Astrocyte (in vitro differentiated cells and primary cell): ENCODE data around the gene GNB1L. TPM values are rescaled to one million over a fixed set of nuclear protein-coding genes. Genes with fewer than 3 reads are reported as not detected.

Experiments used
- DNase-seq: peaks from one replicate; pipeline ENCODE4 v3.0.0-alpha.2; 2010; ENCODE audit warnings: low read depth
- FAIRE-seq: peaks from 2 replicates; lab custom pipeline; 2011; peaks lifted over from hg19 to GRCh38; lab: Jason Lieb, UNC
- H2AFZ ChIP-seq: 2 replicates; pipeline ENCODE4 v1.6.0; 2012; ENCODE audit warnings: low read depth, low read length, inconsistent platforms
- H3K27ac ChIP-seq: 2 replicates; pipeline ENCODE4 v1.5.1; 2011; ENCODE audit warnings: low read depth, low read length, inconsistent platforms
- H3K27me3 ChIP-seq: 2 replicates; pipeline ENCODE4 v1.6.0; 2011; ENCODE audit warnings: low read length, inconsistent platforms; ENCODE audit not compliant: insufficient read depth
- H3K36me3 ChIP-seq: 2 replicates; pipeline ENCODE4 v1.5.1; 2011; ENCODE audit warnings: low read length, inconsistent platforms; ENCODE audit not compliant: insufficient read depth
- H3K4me1 ChIP-seq: 2 replicates; pipeline ENCODE4 v1.5.1; 2011; ENCODE audit warnings: low read length, inconsistent platforms; ENCODE audit not compliant: insufficient read depth
- H3K4me2 ChIP-seq: 2 replicates; pipeline ENCODE4 v1.6.0; 2012; ENCODE audit warnings: low read length, inconsistent platforms
- H3K4me3 ChIP-seq: 2 replicates; pipeline ENCODE4 v1.5.1; 2011; ENCODE audit warnings: low read depth, mild to moderate bottlenecking, low read length, inconsistent platforms; ENCODE audit not compliant: insufficient read depth
- H3K79me2 ChIP-seq: 2 replicates; pipeline ENCODE4 v1.6.0; 2012; ENCODE audit warnings: mild to moderate bottlenecking, low read length, inconsistent platforms; ENCODE audit not compliant: insufficient read depth
- H3K9ac ChIP-seq: 2 replicates; pipeline ENCODE4 v1.6.0; 2012; ENCODE audit warnings: mild to moderate bottlenecking, low read length, inconsistent platforms
- H3K9me3 ChIP-seq: 2 replicates; pipeline ENCODE4 v1.5.1; 2012; ENCODE audit warnings: low read depth, mild to moderate bottlenecking, low read length, inconsistent platforms; ENCODE audit not compliant: insufficient read depth
- H4K20me1 ChIP-seq: 2 replicates; pipeline ENCODE4 v1.6.0; 2012; ENCODE audit warnings: low read length, inconsistent platforms; ENCODE audit not compliant: insufficient read depth
- H3K27ac Mint-ChIP-seq: one replicate; pipeline ENCODE4 v1.8.0; 2021; ENCODE audit warnings: mild to moderate bottlenecking, mixed read lengths; ENCODE audit not compliant: unreplicated experiment
- H3K27me3 Mint-ChIP-seq: one replicate; pipeline ENCODE4 v1.8.0; 2021; ENCODE audit warnings: low read depth, mixed read lengths; ENCODE audit not compliant: unreplicated experiment
- H3K36me3 Mint-ChIP-seq: one replicate; pipeline ENCODE4 v1.8.0; 2021; ENCODE audit warnings: low read depth, mixed read lengths; ENCODE audit not compliant: unreplicated experiment
- H3K4me1 Mint-ChIP-seq: one replicate; pipeline ENCODE4 v1.8.0; 2021; ENCODE audit warnings: low read depth, mixed read lengths; ENCODE audit not compliant: unreplicated experiment
- H3K4me3 Mint-ChIP-seq: one replicate; pipeline ENCODE4 v1.8.0; 2021; ENCODE audit warnings: mild to moderate bottlenecking, moderate library complexity, mixed read lengths; ENCODE audit not compliant: unreplicated experiment
- H3K9me3 Mint-ChIP-seq: one replicate; pipeline ENCODE4 v1.8.0; 2021; ENCODE audit warnings: mild to moderate bottlenecking, mixed read lengths; ENCODE audit not compliant: unreplicated experiment
- CTCF ChIP-seq: IDR thresholded peaks from 2 replicates; pipeline ENCODE4 v1.5.1; 2011; ENCODE audit warnings: low read depth, mild to moderate bottlenecking, inconsistent platforms, low read length, moderate library complexity; ENCODE audit not compliant: insufficient read depth
- EZH2 ChIP-seq: IDR thresholded peaks from 2 replicates; pipeline ENCODE4 v1.6.1; 2012; ENCODE audit warnings: mild to moderate bottlenecking, low read length, inconsistent platforms; ENCODE audit not compliant: insufficient read depth
- total RNA-seq: library from RNA; stranded (reverse); gene quantifications from 2 replicates; pipeline ENCODE4 v1.2.1, GENCODE V29; 2021

GNB1L gene
- total RNA-seq, 1 donor from 2014 or later = 14.3 TPM

- no peaks in the 10 kb centered on the region for H3K9me3 ChIP-seq
- peak overlapping the region; percentile 94 for H3K27ac Mint-ChIP-seq
- no peak overlapping the region for H3K4me3 ChIP-seq
- no peaks in the 10 kb centered on the region for H4K20me1 ChIP-seq
- no peaks in the 10 kb centered on the region for H3K9me3 Mint-ChIP-seq
- peak; percentile 26 for DNase-seq
- no peak for FAIRE-seq
- H3K27ac ChIP-seq = peak overlapping the region; percentile 91
- H2AFZ ChIP-seq = peak overlapping the region; percentile 20
- no peaks in the 10 kb centered on the region for H3K79me2 ChIP-seq
- no peaks in the 10 kb centered on the region for H3K27me3 Mint-ChIP-seq
- H3K36me3 Mint-ChIP-seq = peaks cover 3% of the 10 kb centered on the region
- H3K9ac ChIP-seq = peak overlapping the region; percentile 61
- TF ChIP-seq EZH2 (no peak), CTCF (no peak)
- H3K36me3 ChIP-seq = no peaks in the 10 kb centered on the region
- peaks cover 30% of the 10 kb centered on the region for H3K4me1 ChIP-seq
- peak overlapping the region; percentile 72 for H3K4me2 ChIP-seq
- peaks cover 30% of the 10 kb centered on the region for H3K4me1 Mint-ChIP-seq
- no peak overlapping the region for H3K4me3 Mint-ChIP-seq
- H3K27me3 ChIP-seq = no peaks in the 10 kb centered on the region
These were observed 37.7 kb upstream of the GNB1L start for GRCh38 chr22:19892257-19892879.

GRCh38 chr22:19891317-19892256 lies 36.9 kb upstream of the GNB1L start:
- peaks cover 32% of the 10 kb centered on the region for H3K4me1 ChIP-seq
- no peaks in the 10 kb centered on the region for H3K9me3 Mint-ChIP-seq
- peak overlapping the region; percentile 94 for H3K27ac Mint-ChIP-seq
- no peak overlapping the region for H3K4me3 ChIP-seq
- no peaks in the 10 kb centered on the region for H3K79me2 ChIP-seq
- no peak overlapping the region for H2AFZ ChIP-seq
- H3K4me3 Mint-ChIP-seq = peak overlapping the region; percentile 50
- no peak for TF ChIP-seq EZH2
- no peak for TF ChIP-seq CTCF
- DNase-seq (peak; percentile 87), FAIRE-seq (no peak)
- peaks cover 3% of the 10 kb centered on the region for H3K36me3 Mint-ChIP-seq
- no peaks in the 10 kb centered on the region for H3K27me3 Mint-ChIP-seq
- peaks cover 24% of the 10 kb centered on the region for H3K4me1 Mint-ChIP-seq
- H3K36me3 ChIP-seq = no peaks in the 10 kb centered on the region
- H4K20me1 ChIP-seq = no peaks in the 10 kb centered on the region
- H3K9ac ChIP-seq = peak overlapping the region; percentile 61
- no peaks in the 10 kb centered on the region for H3K27me3 ChIP-seq
- H3K9me3 ChIP-seq = no peaks in the 10 kb centered on the region
- peak overlapping the region; percentile 72 for H3K4me2 ChIP-seq
- H3K27ac ChIP-seq = peak overlapping the region; percentile 91
